CD14-positive monocyte (primary cell): Measurements from ENCODE around the gene CHRNA3. TPM values are rescaled to one million over a fixed set of nuclear protein-coding genes. Genes with fewer than 3 reads are reported as not detected.

Source experiments
- DNase-seq, 3 donors: peaks; one replicate each; pipeline ENCODE4 v3.0.0-alpha.2; 2011 to 2022
- H2AFZ ChIP-seq: 2 replicates; pipeline ENCODE4 v1.6.0; 2012; ENCODE audit warnings: mild to moderate bottlenecking, low read depth, low read length, inconsistent platforms; ENCODE audit not compliant: insufficient read depth, poor library complexity, severe bottlenecking
- H3K27ac ChIP-seq, 2 donors: 1 replicate in 1 of 2; 2 replicates in 1 of 2; pipeline ENCODE4 v1.5.1; 2012 to 2013; ENCODE audit warnings: low read length in 2 of 2, control low read depth in 1 of 2, inconsistent platforms in 1 of 2, low read depth in 1 of 2, mild to moderate bottlenecking in 1 of 2
- H3K27me3 ChIP-seq, 2 donors: one replicate each; pipeline versions ENCODE4 v1.6.0 to v1.6.1; 2011 to 2013; ENCODE audit warnings: low read length in 2 of 2; ENCODE audit not compliant: control insufficient read depth in 2 of 2, insufficient read depth in 2 of 2
- H3K36me3 ChIP-seq, 2 donors: replicated peaks in 1 of 2; 1 replicate in 1 of 2; 2 replicates in 1 of 2; pipeline versions ENCODE4 v1.5.1 to v1.6.1; 2012 to 2013; ENCODE audit warnings: low read length in 2 of 2, control low read depth in 1 of 2, inconsistent platforms in 1 of 2, mild to moderate bottlenecking in 1 of 2; ENCODE audit not compliant: insufficient read depth in 2 of 2, control insufficient read depth in 1 of 2
- H3K4me1 ChIP-seq, 2 donors: 1 replicate in 1 of 2; 2 replicates in 1 of 2; pipeline versions ENCODE4 v1.5.1 to v1.6.1; 2012 to 2013; ENCODE audit warnings: low read length in 2 of 2, control low read depth in 1 of 2, inconsistent platforms in 1 of 2, mild to moderate bottlenecking in 1 of 2, moderate library complexity in 1 of 2; ENCODE audit not compliant: insufficient read depth in 2 of 2, control insufficient read depth in 1 of 2
- H3K4me2 ChIP-seq: replicated peaks from 2 replicates; pipeline ENCODE3; 2012; ENCODE audit warnings: low read length, moderate library complexity, mild to moderate bottlenecking; ENCODE audit not compliant: poor library complexity, severe bottlenecking; ENCODE audit errors: extremely low read depth
- H3K4me3 ChIP-seq, 3 experiments: fragments of 200-600 bp in 1 of 3; sonication (generic) in 1 of 3; replicated peaks in 1 of 3; 1 replicate in 2 of 3; 2 replicates in 1 of 3; pipeline ENCODE4 v1.5.1; 2011 to 2013; ENCODE audit warnings: low read length in 3 of 3, mild to moderate bottlenecking in 3 of 3, control low read depth in 2 of 3, low read depth in 2 of 3, inconsistent platforms in 1 of 3, moderate library complexity in 1 of 3
- H3K79me2 ChIP-seq: 2 replicates; pipeline ENCODE4 v1.6.0; 2012; ENCODE audit warnings: mild to moderate bottlenecking, control low read depth, inconsistent platforms, low read length, moderate library complexity; ENCODE audit not compliant: insufficient read depth
- H3K9ac ChIP-seq: 2 replicates; pipeline ENCODE4 v1.6.0; 2017; ENCODE audit warnings: low read length, mild to moderate bottlenecking; ENCODE audit not compliant: insufficient read depth, poor library complexity, severe bottlenecking
- H3K9me3 ChIP-seq, 2 donors: replicated peaks in 1 of 2; 1 replicate in 1 of 2; 2 replicates in 1 of 2; pipeline versions ENCODE4 v1.5.1 to v1.6.1; 2012 to 2013; ENCODE audit warnings: low read length in 2 of 2, control low read depth in 1 of 2; ENCODE audit not compliant: control insufficient read depth in 1 of 2, insufficient read depth in 1 of 2
- H4K20me1 ChIP-seq: 2 replicates; pipeline ENCODE4 v1.6.0; 2012; ENCODE audit warnings: mild to moderate bottlenecking, low read length, control low read depth, moderate library complexity; ENCODE audit not compliant: insufficient read depth
- H3K27ac Mint-ChIP-seq, 7 donors: one replicate each; pipeline ENCODE4 v1.8.0; 2020; ENCODE audit warnings: mild to moderate bottlenecking in 7 of 7, mixed read lengths in 7 of 7, moderate library complexity in 6 of 7, inconsistent platforms in 2 of 7
- H3K27me3 Mint-ChIP-seq, 3 donors: one replicate each; pipeline ENCODE4 v1.8.0; 2021 to 2022; ENCODE audit warnings: low read depth in 3 of 3, mild to moderate bottlenecking in 3 of 3, mixed read lengths in 3 of 3, moderate library complexity in 3 of 3, inconsistent platforms in 1 of 3
- H3K36me3 Mint-ChIP-seq, 2 donors: one replicate each; pipeline ENCODE4 v1.8.0; 2020; ENCODE audit warnings: mixed read lengths in 2 of 2, inconsistent platforms in 1 of 2, mild to moderate bottlenecking in 1 of 2
- H3K4me1 Mint-ChIP-seq: one replicate; pipeline ENCODE4 v1.8.0; 2020; ENCODE audit warnings: mild to moderate bottlenecking, mixed read lengths
- H3K4me3 Mint-ChIP-seq, 2 donors: one replicate each; pipeline ENCODE4 v1.8.0; 2020; ENCODE audit warnings: mild to moderate bottlenecking in 2 of 2, mixed read lengths in 2 of 2, moderate library complexity in 1 of 2
- H3K9me3 Mint-ChIP-seq, 7 donors: one replicate each; pipeline ENCODE4 v1.8.0; 2020 to 2022; ENCODE audit warnings: mixed read lengths in 7 of 7, mild to moderate bottlenecking in 6 of 7, moderate library complexity in 6 of 7, inconsistent platforms in 2 of 7
- CTCF ChIP-seq: fragments of 200-600 bp; IDR thresholded peaks from one replicate; pipeline ENCODE4 v1.8.0; 2022; ENCODE audit warnings: antibody characterized with exemption, mild to moderate bottlenecking
- WGBS: methylation state at CpG from one replicate; pipeline ENCODE4 v1.1.5; 2013; ENCODE audit warnings: missing lambda C conversion rate; ENCODE audit not compliant: insufficient coverage; 5-methylcytosine and 5-hydroxymethylcytosine counted together
- intact Hi-C, 2 donors: fragments of 100-400 bp; cut with micrococcal nuclease; formaldehyde crosslinking; loops; one replicate each; pipeline versions ENCODE4 v1.15.0 to v1.15.1; 2023
- polyA minus RNA-seq: library from RNA; depleted of rRNA, polyadenylated mRNA; stranded (reverse); fragments of >200 nt; gene quantifications from 2 replicates; pipeline ENCODE4 v1.2.3, GENCODE V29; 2012
- polyA plus RNA-seq, 3 donors: library from polyadenylated mRNA; depleted of rRNA in 1 of 3; unstranded in 2 of 3; stranded (reverse) in 1 of 3; fragments of 300-500 nt in 2 of 3; fragments of >200 nt in 1 of 3; fragmentation: Illumina TruSeq in 2 of 3; gene quantifications; 1 replicate in 2 of 3; 2 replicates in 1 of 3; pipeline ENCODE4 v1.2.3, GENCODE V29; 2012 to 2021
- total RNA-seq, 12 experiments: library from RNA in 1 of 12; stranded (reverse) in 1 of 12; fragments of 120-200 nt in 1 of 12; gene quantifications; one replicate each; pipeline ENCODE4 v1.2.4 and lab custom pipeline; 2013 to 2026; ENCODE audit warnings: mixed read lengths in 6 of 12, inconsistent platforms in 1 of 12

CHRNA3 gene
- 0.04 TPM for total RNA-seq (2013)
- polyA plus RNA-seq (not detected), polyA minus RNA-seq (not detected in 2 replicates), total RNA-seq (lab: John Stamatoyannopoulos, UW) (0 to 1.3 (median 0.03) reads per million in 11 experiments)

- WGBS: 2% methylated on average over 91 of the region's 102 CpGs
- no peak for DNase-seq
- Histone ChIP-seq H3K9me3 (peaks cover 0 to 6% of the 10 kb centered on the region in 2 donors), H4K20me1 (no peaks in the 10 kb centered on the region), H3K4me3 (no peak within 1 kb of the TSS), H3K9ac (no peak within 1 kb of the TSS), H3K79me2 (no peaks in the 10 kb centered on the region), H3K4me2 (no peak within 1 kb of the TSS), H3K27ac (no peak within 1 kb of the TSS), H3K4me1 (no peaks in the 10 kb centered on the region), H2AFZ (no peak within 1 kb of the TSS), H3K36me3 (no peaks in the 10 kb centered on the region), H3K27me3 (peaks cover 27 to 46% of the 10 kb centered on the region in 2 donors)
- intact Hi-C loops: no loop called here
- H3K9me3 Mint-ChIP-seq: peaks cover 0 to 5% (median 2%) of the 10 kb centered on the region in 7 donors
- peaks cover 48 to 55% (median 52%) of the 10 kb centered on the region in 3 donors for H3K27me3 Mint-ChIP-seq
- H3K36me3 Mint-ChIP-seq: peaks cover 0 to 6% of the 10 kb centered on the region in 2 donors
- peaks cover 12% of the 10 kb centered on the region for H3K4me1 Mint-ChIP-seq
- peak within 1 kb of the TSS in 1 of 2 donors; percentile 82 for H3K4me3 Mint-ChIP-seq
- no peak within 1 kb of the TSS for H3K27ac Mint-ChIP-seq
- TF ChIP-seq CTCF: no peak
Measured at GRCh38 chr15:78620527-78621421, at the start of gene CHRNA3. TSS of gene CHRNA3 (minus strand) at chr15:78620996. CDS start at chr15:78620794, 202 bp downstream.

- H3K4me3 Mint-ChIP-seq: no peak overlapping the region
- TF ChIP-seq CTCF: no peak
- intact Hi-C loops: no loop called here
Measured at GRCh38 chr15:78668987-78669386, 48.2 kb upstream of the CHRNA3 start.

More at GRCh38 chr15:78668987-78669386, 48.2 kb upstream of the CHRNA3 start:
- no peak overlapping the region for H3K27ac Mint-ChIP-seq
- no peaks in the 10 kb centered on the region for H4K20me1 ChIP-seq
- no peak overlapping the region for H3K4me3 ChIP-seq
- no peak overlapping the region for H3K4me2 ChIP-seq
- H3K9ac ChIP-seq: no peak overlapping the region
- H3K4me1 ChIP-seq: no peaks in the 10 kb centered on the region
- H3K36me3 Mint-ChIP-seq: no peaks in the 10 kb centered on the region
- H3K27me3 Mint-ChIP-seq: peaks cover 0 to 8% (median 6%) of the 10 kb centered on the region in 3 donors
- H2AFZ ChIP-seq: no peak overlapping the region
- no CpG with 5 or more reads among the region's 2 CpGs for WGBS
- peaks cover 0 to 8% of the 10 kb centered on the region in 2 donors for H3K9me3 ChIP-seq
- H3K36me3 ChIP-seq: no peaks in the 10 kb centered on the region
- H3K79me2 ChIP-seq: no peaks in the 10 kb centered on the region
- no peak for DNase-seq
- peaks cover 1 to 12% (median 5%) of the 10 kb centered on the region in 7 donors for H3K9me3 Mint-ChIP-seq
- H3K27ac ChIP-seq: no peak overlapping the region
- H3K4me1 Mint-ChIP-seq: no peaks in the 10 kb centered on the region
- no peaks in the 10 kb centered on the region for H3K27me3 ChIP-seq
